AG04449 (cell line): ENCODE measurements around the gene PZP.
"Not testable (repeated sequence)": the region's sequence is repeated elsewhere in the genome, so short reads cannot be mapped to it uniquely, and the experiment has no call there.

Source experiments
- CTCF ChIA-PET: fragments of 350-600 bp; formaldehyde crosslinking; extraction: SDS; loops from one replicate; lab custom pipeline; 2021; ENCODE audit warnings: antibody characterized with exemption; lab: Yijun Ruan, JAX
- POLR2A ChIA-PET: fragments of 400-600, 350-600 bp; formaldehyde crosslinking; extraction: SDS; loops from one replicate; lab custom pipeline; 2020; ENCODE audit warnings: antibody characterized with exemption, inconsistent platforms; lab: Yijun Ruan, JAX
- DNase-seq: peaks from one replicate; pipeline ENCODE4 v3.0.0-alpha.2; 2010; ENCODE audit warnings: low read depth, low spot score
- H3K4me3 ChIP-seq: 2 replicates; pipeline ENCODE4 v1.5.1; 2011; ENCODE audit warnings: low read depth, mild to moderate bottlenecking, control low read depth, low read length
- TF ChIP-seq, protein P1 (sequence below): IDR thresholded peaks from one replicate; pipeline ENCODE4 v1.5.1; 2011; ENCODE audit warnings: mild to moderate bottlenecking, moderate library complexity, low read length, control low read depth, inconsistent platforms; ENCODE audit not compliant: insufficient read depth; ENCODE audit errors: missing control alignments

The PZP gene

GRCh38 chr12:9204380-9204779 lies 3.8 kb downstream of the PZP start:
- TF ChIP-seq, protein P1, sequence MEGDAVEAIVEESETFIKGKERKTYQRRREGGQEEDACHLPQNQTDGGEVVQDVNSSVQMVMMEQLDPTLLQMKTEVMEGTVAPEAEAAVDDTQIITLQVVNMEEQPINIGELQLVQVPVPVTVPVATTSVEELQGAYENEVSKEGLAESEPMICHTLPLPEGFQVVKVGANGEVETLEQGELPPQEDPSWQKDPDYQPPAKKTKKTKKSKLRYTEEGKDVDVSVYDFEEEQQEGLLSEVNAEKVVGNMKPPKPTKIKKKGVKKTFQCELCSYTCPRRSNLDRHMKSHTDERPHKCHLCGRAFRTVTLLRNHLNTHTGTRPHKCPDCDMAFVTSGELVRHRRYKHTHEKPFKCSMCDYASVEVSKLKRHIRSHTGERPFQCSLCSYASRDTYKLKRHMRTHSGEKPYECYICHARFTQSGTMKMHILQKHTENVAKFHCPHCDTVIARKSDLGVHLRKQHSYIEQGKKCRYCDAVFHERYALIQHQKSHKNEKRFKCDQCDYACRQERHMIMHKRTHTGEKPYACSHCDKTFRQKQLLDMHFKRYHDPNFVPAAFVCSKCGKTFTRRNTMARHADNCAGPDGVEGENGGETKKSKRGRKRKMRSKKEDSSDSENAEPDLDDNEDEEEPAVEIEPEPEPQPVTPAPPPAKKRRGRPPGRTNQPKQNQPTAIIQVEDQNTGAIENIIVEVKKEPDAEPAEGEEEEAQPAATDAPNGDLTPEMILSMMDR: no peak
- no peak for DNase-seq
- H3K4me3 ChIP-seq: no peak overlapping the region
- CTCF ChIA-PET: no interaction called here
- POLR2A ChIA-PET: no interaction called here

- no peak for DNase-seq
- no peak overlapping the region for H3K4me3 ChIP-seq
- TF ChIP-seq, protein P1: no peak
- ChIA-PET CTCF (no interaction called here), POLR2A (no interaction called here)
These were observed 10.2 kb downstream of the PZP start for GRCh38 chr12:9198012-9198411.

- no peak overlapping the region for H3K4me3 ChIP-seq
- ChIA-PET CTCF (no interaction called here), POLR2A (no interaction called here)
- no peak for DNase-seq
- TF ChIP-seq, protein P1: no peak
These were observed 23.9 kb downstream of the PZP start for GRCh38 chr12:9184276-9184675.

- POLR2A ChIA-PET: no interaction called here
These were observed 27.4 kb downstream of the PZP start for GRCh38 chr12:9180810-9181209.

DNA sequence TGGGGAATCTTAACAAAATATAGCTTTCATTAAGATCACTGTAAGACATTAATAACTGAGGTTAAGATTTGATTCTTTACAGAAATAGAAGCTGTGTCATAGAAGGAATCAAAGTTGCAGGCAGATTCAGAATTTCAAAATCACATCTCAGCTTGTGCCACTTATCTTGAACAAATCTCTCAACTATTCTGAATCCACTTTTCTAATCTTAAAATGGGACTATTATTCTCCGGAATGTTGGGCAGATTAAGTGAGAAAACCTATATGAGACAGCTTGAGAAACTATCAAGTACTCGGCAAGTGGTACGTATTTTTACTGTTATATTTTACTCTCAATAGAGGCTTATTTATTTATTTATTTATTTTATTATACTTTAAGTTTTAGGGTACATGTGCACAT lies 28.4 kb downstream of the PZP start:
- no peak overlapping the region for H3K4me3 ChIP-seq
- CTCF ChIA-PET: no interaction called here
- POLR2A ChIA-PET: no interaction called here
- DNase-seq: no peak
- TF ChIP-seq, protein P1: no peak

More at GRCh38 chr12:9180810-9181209, 27.4 kb downstream of the PZP start:
- H3K4me3 ChIP-seq: no peak overlapping the region
- CTCF ChIA-PET: no interaction called here
- TF ChIP-seq, protein P1: no peak
- no peak for DNase-seq

DNA sequence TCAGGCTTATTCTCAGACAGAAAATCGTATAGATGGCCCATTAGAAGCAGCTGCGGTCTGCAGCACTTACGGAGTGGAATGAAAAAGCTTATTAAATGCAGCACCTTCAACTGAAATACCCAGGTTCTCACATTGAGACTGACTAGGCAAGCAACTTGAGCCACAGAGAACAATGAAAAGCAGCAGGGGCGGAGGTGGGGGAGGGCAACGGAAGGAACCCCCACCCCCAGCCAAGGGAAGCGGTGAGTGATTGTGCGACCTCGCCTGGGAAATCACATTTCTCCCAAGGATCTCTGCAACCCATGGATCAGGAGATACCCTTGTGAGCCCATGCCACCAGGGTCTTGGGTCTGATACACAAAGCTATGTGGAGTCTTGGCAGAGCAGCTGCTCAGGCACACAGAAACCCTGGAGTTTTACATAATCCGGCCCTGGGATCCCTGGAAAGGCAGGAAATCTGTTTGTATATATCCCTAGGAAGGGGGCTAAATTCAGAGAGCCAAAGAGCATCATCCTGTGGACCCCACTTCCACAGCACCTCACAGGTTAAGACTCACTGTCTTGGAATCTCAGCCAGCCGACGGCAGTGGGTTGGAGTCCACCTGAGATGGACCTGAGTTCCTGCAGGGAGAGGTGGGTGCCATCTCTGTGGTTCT lies 38.1 kb downstream of the PZP start:
- CTCF ChIA-PET: no interaction called here
- H3K4me3 ChIP-seq: no peak overlapping the region
- POLR2A ChIA-PET: no interaction called here
- TF ChIP-seq, protein P1: no peak
- no peak for DNase-seq

GRCh38 chr12:9167345-9167744 lies 40.9 kb downstream of the PZP start:
- DNase-seq: not testable (repeated sequence)

More at GRCh38 chr12:9167345-9167744, 40.9 kb downstream of the PZP start:
- POLR2A ChIA-PET, CTCF ChIA-PET, H3K4me3 ChIP-seq: not testable (repeated sequence)
